AG08395 (cell line): Measurements from ENCODE around the gene LRCH3.
A peak's percentile ranks its signal among the peaks of the same experiment; 100 is the strongest.
"Not testable (repeated sequence)": the region's sequence is repeated elsewhere in the genome, so short reads cannot be mapped to it uniquely, and the experiment has no call there.

ENCODE experiments used
- DNase-seq: peaks from one replicate; pipeline ENCODE4 v3.0.0; 2012; ENCODE audit warnings: mixed read lengths, low spot score

Gene LRCH3

GRCh38 chr3:197883541-197883940 is 92.5 kb downstream of the LRCH3 start:
- DNase-seq: no peak

- DNase-seq: not testable (repeated sequence)
These were observed 93.3 kb downstream of the LRCH3 start for GRCh38 chr3:197884330-197884729.

- DNase-seq: not testable (repeated sequence)
These were observed 95.0 kb downstream of the LRCH3 start for GRCh38 chr3:197886052-197886451.

- DNase-seq: not testable (repeated sequence)
These were observed 96.5 kb downstream of the LRCH3 start for GRCh38 chr3:197887430-197888053.

- DNase-seq: no peak
These were observed 97.5 kb downstream of the LRCH3 start for GRCh38 chr3:197888511-197888910.

- DNase-seq: no peak
These were observed 98.3 kb downstream of the LRCH3 start for GRCh38 chr3:197889204-197889930.

- no peak for DNase-seq
These were observed 99.6 kb downstream of the LRCH3 start for GRCh38 chr3:197890693-197891092.

GRCh38 chr3:197892162-197892561 is 101.1 kb downstream of the LRCH3 start:
- DNase-seq: no peak

- DNase-seq: no peak
These were observed 105.4 kb downstream of the LRCH3 start for GRCh38 chr3:197896421-197896820.

- no peak for DNase-seq
These were observed 108.9 kb downstream of the LRCH3 start for GRCh38 chr3:197899833-197900478.

- DNase-seq: no peak
These were observed 110.6 kb downstream of the LRCH3 start for GRCh38 chr3:197901626-197902025.

GRCh38 chr3:197906023-197906849 is 115.2 kb downstream of the LRCH3 start:
- peak; percentile 95 for DNase-seq

- peak; percentile 8 for DNase-seq
These were observed 115.8 kb downstream of the LRCH3 start for GRCh38 chr3:197906850-197907187.

GRCh38 chr3:197907196-197907595 is 116.1 kb downstream of the LRCH3 start:
- no peak for DNase-seq

- DNase-seq: not testable (repeated sequence)
These were observed 117.5 kb downstream of the LRCH3 start for GRCh38 chr3:197908550-197908949.

GRCh38 chr3:197908957-197909701 is 118.1 kb downstream of the LRCH3 start:
- DNase-seq: no peak

- DNase-seq: no peak
These were observed 121.9 kb downstream of the LRCH3 start for GRCh38 chr3:197912741-197913476.

- DNase-seq: no peak
These were observed 122.8 kb downstream of the LRCH3 start for GRCh38 chr3:197913641-197914380.

GRCh38 chr3:197921429-197922275 is 130.6 kb downstream of the LRCH3 start:
- DNase-seq: not testable (repeated sequence)
